Neural cell (in vitro differentiated cells): ENCODE measurements around the gene SMARCC2. TPM values are rescaled to one million over a fixed set of nuclear protein-coding genes. Genes with fewer than 3 reads are reported as not detected.

Source experiments
- H2AFZ ChIP-seq: fragments of 200-600, 300-800 bp; sonication (generic), shearing (Covaris generic); 2 replicates; pipeline ENCODE4 v1.6.0; 2014; ENCODE audit warnings: low read depth, mild to moderate bottlenecking, antibody characterized with exemption, low read length, moderate library complexity
- H3F3A ChIP-seq: fragments of 200-600 bp; shearing (Covaris generic); 2 replicates; pipeline ENCODE4 v1.6.1; 2016; ENCODE audit warnings: mild to moderate bottlenecking, moderate library complexity, mixed read lengths, antibody characterized with exemption, low read length; ENCODE audit not compliant: insufficient read depth, poor library complexity, severe bottlenecking
- H3K27ac ChIP-seq: fragments of 200-600, 300-800 bp; sonication (generic), shearing (Covaris generic); 2 replicates; pipeline ENCODE4 v1.5.1; 2014; ENCODE audit warnings: mild to moderate bottlenecking, low read length, moderate library complexity
- H3K27me3 ChIP-seq: fragments of 300-800, 200-600 bp; sonication (generic), shearing (Covaris generic); 2 replicates; pipeline ENCODE4 v1.6.0; 2014; ENCODE audit warnings: mild to moderate bottlenecking, low read depth, low read length, moderate library complexity; ENCODE audit not compliant: insufficient read depth
- H3K36me3 ChIP-seq: fragments of 300-800, 200-600 bp; sonication (generic), shearing (Covaris generic); 2 replicates; pipeline ENCODE4 v1.5.1; 2014; ENCODE audit warnings: mild to moderate bottlenecking, antibody characterized with exemption, low read length, moderate library complexity; ENCODE audit not compliant: insufficient read depth
- H3K4me2 ChIP-seq: fragments of 300-800, 200-600 bp; sonication (generic), shearing (Covaris generic); 2 replicates; pipeline ENCODE4 v1.6.0; 2014; ENCODE audit warnings: mild to moderate bottlenecking, low read length
- H3K4me3 ChIP-seq: fragments of 300-800, 200-600 bp; sonication (generic), shearing (Covaris generic); 2 replicates; pipeline ENCODE4 v1.5.1; 2014; ENCODE audit warnings: mild to moderate bottlenecking, low read length, moderate library complexity
- H3K79me2 ChIP-seq: fragments of 200-600 bp; shearing (Covaris generic); replicated peaks from 2 replicates; pipeline ENCODE4 v1.6.0; 2014; ENCODE audit warnings: mild to moderate bottlenecking, low read length, moderate library complexity; ENCODE audit not compliant: insufficient read depth
- H3K9ac ChIP-seq: fragments of 300-800, 200-600 bp; sonication (generic), shearing (Covaris generic); 2 replicates; pipeline ENCODE4 v1.6.1; 2016; ENCODE audit warnings: mild to moderate bottlenecking, low read length, mixed read lengths
- H3K9me2 ChIP-seq: fragments of 200-600 bp; shearing (Covaris generic); 2 replicates; pipeline ENCODE4 v1.6.1; 2016; ENCODE audit warnings: mild to moderate bottlenecking, low read length, mixed read lengths; ENCODE audit not compliant: insufficient read depth
- H3K9me3 ChIP-seq: fragments of 200-600, 300-800 bp; sonication (generic), shearing (Covaris generic); 2 replicates; pipeline ENCODE4 v1.6.1; 2016; ENCODE audit warnings: mild to moderate bottlenecking, mixed run types, low read length, moderate library complexity, mixed read lengths
- H4K20me1 ChIP-seq: fragments of 200-600 bp; shearing (Covaris generic); 2 replicates; pipeline ENCODE4 v1.6.1; 2016; ENCODE audit warnings: mild to moderate bottlenecking, mixed run types; ENCODE audit not compliant: insufficient read depth
- CTCF ChIP-seq: fragments of 450-650 bp; IDR thresholded peaks from 2 replicates; pipeline ENCODE4 v1.5.1; 2014; ENCODE audit warnings: antibody characterized with exemption, mild to moderate bottlenecking, moderate library complexity; ENCODE audit not compliant: poor library complexity, severe bottlenecking
- EP300 ChIP-seq: fragments of 450-650 bp; conservative IDR thresholded peaks from 2 replicates; pipeline ENCODE4 v1.6.1; 2014; ENCODE audit warnings: antibody characterized with exemption, mild to moderate bottlenecking, moderate library complexity; ENCODE audit not compliant: poor library complexity, severe bottlenecking
- EZH2 ChIP-seq: fragments of 200-600, 300-800 bp; shearing (Covaris generic), sonication (generic); IDR thresholded peaks from 2 replicates; pipeline ENCODE4 v1.6.1; 2014; ENCODE audit warnings: antibody characterized with exemption, low read length, borderline replicate concordance, mild to moderate bottlenecking; ENCODE audit not compliant: insufficient read depth, poor library complexity, severe bottlenecking
- MXI1 ChIP-seq: fragments of 450-650 bp; conservative IDR thresholded peaks from 2 replicates; pipeline ENCODE4 v1.6.1; 2014; ENCODE audit warnings: antibody characterized with exemption, mild to moderate bottlenecking; ENCODE audit not compliant: poor library complexity, severe bottlenecking
- POLR2AphosphoS5 ChIP-seq: IDR thresholded peaks from 2 replicates; pipeline ENCODE4 v1.6.1; 2012
- RAD21 ChIP-seq: fragments of 450-650 bp; conservative IDR thresholded peaks from 2 replicates; pipeline ENCODE4 v1.6.1; 2014; ENCODE audit warnings: antibody characterized with exemption, mild to moderate bottlenecking, moderate library complexity
- REST ChIP-seq: IDR thresholded peaks from 2 replicates; pipeline ENCODE4 v1.6.1; 2012; ENCODE audit warnings: borderline replicate concordance
- SMC3 ChIP-seq: fragments of 450-650 bp; conservative IDR thresholded peaks from 2 replicates; pipeline ENCODE4 v1.6.1; 2014; ENCODE audit warnings: antibody characterized with exemption, mild to moderate bottlenecking, moderate library complexity; ENCODE audit not compliant: poor library complexity
- TAF1 ChIP-seq: IDR thresholded peaks from 2 replicates; pipeline ENCODE4 v1.6.1; 2012; ENCODE audit warnings: low read depth
- polyA plus RNA-seq: library from polyadenylated mRNA; depleted of rRNA; stranded (reverse); fragments of >200 nt; gene quantifications from 2 replicates; pipeline ENCODE4 v1.2.3, GENCODE V29; 2014

Gene SMARCC2
- polyA plus RNA-seq, 1 donor from 2014 or later, result 85.6 TPM

GRCh38 chr12:56202366-56202765, 13.1 kb upstream of the SMARCC2 start:
- Histone ChIP-seq H3K4me2 (no peak overlapping the region), H3K27me3 (no peaks in the 10 kb centered on the region), H4K20me1 (no peaks in the 10 kb centered on the region), H3F3A (no peaks in the 10 kb centered on the region), H3K27ac (no peak overlapping the region), H3K9me3 (no peaks in the 10 kb centered on the region), H3K9me2 (no peaks in the 10 kb centered on the region), H2AFZ (no peak overlapping the region), H3K9ac (no peak overlapping the region), H3K36me3 (peaks cover 6% of the 10 kb centered on the region), H3K4me3 (no peak overlapping the region), H3K79me2 (no peaks in the 10 kb centered on the region)
- TF ChIP-seq CTCF (no peak), EP300 (no peak), REST (no peak), RAD21 (no peak), POLR2AphosphoS5 (no peak)

GRCh38 chr12:56198836-56199235, 9.6 kb upstream of the SMARCC2 start:
- TF ChIP-seq POLR2AphosphoS5 (no peak), EZH2 (no peak), MXI1 (no peak), REST (no peak), SMC3 (no peak), RAD21 (no peak), CTCF (no peak), EP300 (no peak), TAF1 (no peak)
- Histone ChIP-seq H3K36me3 (no peaks in the 10 kb centered on the region), H2AFZ (no peak overlapping the region), H4K20me1 (no peaks in the 10 kb centered on the region), H3K27ac (no peak overlapping the region), H3K27me3 (no peaks in the 10 kb centered on the region), H3K4me2 (no peak overlapping the region), H3K9ac (no peak overlapping the region), H3K9me2 (no peaks in the 10 kb centered on the region), H3K9me3 (no peaks in the 10 kb centered on the region), H3K79me2 (no peaks in the 10 kb centered on the region), H3K4me3 (no peak overlapping the region), H3F3A (no peaks in the 10 kb centered on the region)
